Uterus (tissue), 4 donors: ENCODE results near the gene NABP1. TPM values are rescaled to one million over a fixed set of nuclear protein-coding genes. Genes with fewer than 3 reads are reported as not detected.
A peak's percentile ranks its signal among the peaks of the same experiment; 100 is the strongest.

Experiments
- DNase-seq, 2 donors: peaks; one replicate each; pipeline ENCODE4 v3.0.0-alpha.2; 2019 to 2020
- H3K27ac ChIP-seq, 2 donors: fragments of 200-600 bp; sonication (generic); 1 replicate in 1 of 2; 2 replicates in 1 of 2; pipeline ENCODE4 v1.5.1; 2016 to 2018
- H3K27me3 ChIP-seq, 2 donors: fragments of 200-600 bp; sonication (generic); one replicate each; pipeline ENCODE4 v1.5.1; 2018 to 2019; ENCODE audit warnings: control low read depth in 1 of 2
- H3K36me3 ChIP-seq, 2 donors: fragments of 200-600 bp; sonication (generic); one replicate each; pipeline ENCODE4 v1.5.1; 2019; ENCODE audit warnings: control low read depth in 1 of 2
- H3K4me1 ChIP-seq, 2 donors: fragments of 200-600 bp; sonication (generic); one replicate each; pipeline ENCODE4 v1.5.1; 2018 to 2019; ENCODE audit warnings: control low read depth in 1 of 2
- H3K4me3 ChIP-seq, 2 donors: fragments of 200-600 bp; sonication (generic); 1 replicate in 1 of 2; 2 replicates in 1 of 2; pipeline ENCODE4 v1.5.1; 2018 to 2019; ENCODE audit warnings: mild to moderate bottlenecking in 1 of 2
- H3K9me3 ChIP-seq, 2 donors: fragments of 200-600 bp; sonication (generic); one replicate each; pipeline ENCODE4 v1.5.1; 2019; ENCODE audit warnings: control low read depth in 1 of 2
- CTCF ChIP-seq, 4 experiments: fragments of 200-600 bp in 2 of 4; fragments of 450-650 bp in 2 of 4; sonication (generic) in 2 of 4; IDR thresholded peaks; one replicate each; pipeline ENCODE4 v1.5.1; 2016 to 2019; ENCODE audit warnings: antibody characterized with exemption in 4 of 4, mild to moderate bottlenecking in 2 of 4, moderate library complexity in 1 of 4
- POLR2A ChIP-seq, 2 donors: fragments of 450-650 bp; IDR thresholded peaks; one replicate each; pipeline ENCODE4 v1.6.1; 2016; ENCODE audit warnings: antibody characterized with exemption in 2 of 2, mild to moderate bottlenecking in 1 of 2, moderate library complexity in 1 of 2
- intact Hi-C: fragments of 100-400 bp; cut with DNase I; formaldehyde crosslinking; loops from one replicate; pipeline ENCODE4 v1.15.1; 2023; ENCODE audit warnings: low total_unique reads
- total RNA-seq, 4 donors: library from RNA; depleted of rRNA in 3 of 4; stranded (reverse); fragments of >200 nt in 3 of 4; gene quantifications; one replicate each; pipeline versions ENCODE4 v1.1.0 to v1.2.4, GENCODE V29; 2014 to 2023
- donor health status: DM: yes; HTN: yes; CAD: no.

Gene NABP1
- total RNA-seq, 4 donors from 2014 or later: 2.3 to 43.3 (median 22.2) TPM

- no peak for TF ChIP-seq POLR2A (IDR thresholded peaks at IDR 0.05)
- TF ChIP-seq CTCF (IDR thresholded peaks at IDR 0.05): no peak
- Histone ChIP-seq H3K4me3 (peak overlapping the region; percentile 61 to 76), H3K4me1 (no peaks in the 10 kb centered on the region), H3K9me3 (no peaks in the 10 kb centered on the region), H3K27ac (peak overlapping the region; percentile 83 to 95), H3K27me3 (no peaks in the 10 kb centered on the region), H3K36me3 (no peaks in the 10 kb centered on the region)
- DNase-seq: peak; percentile 59 to 60
- intact Hi-C loops: no loop called here
These were observed 633 bp downstream of the NABP1 start for GRCh38 chr2:191678437-191679100.

- intact Hi-C loops: no loop called here
- Histone ChIP-seq H3K9me3 (no peaks in the 10 kb centered on the region), H3K4me1 (no peaks in the 10 kb centered on the region), H3K36me3 (no peaks in the 10 kb centered on the region), H3K27ac (peak overlapping the region; percentile 24 to 33), H3K4me3 (no peak overlapping the region), H3K27me3 (no peaks in the 10 kb centered on the region)
- no peak for TF ChIP-seq CTCF (IDR thresholded peaks at IDR 0.05)
- no peak for TF ChIP-seq POLR2A (IDR thresholded peaks at IDR 0.05)
- no peak for DNase-seq
These were observed 2.1 kb downstream of the NABP1 start for GRCh38 chr2:191679818-191680600.

- intact Hi-C loops: no loop called here
- Histone ChIP-seq H3K4me1 (no peaks in the 10 kb centered on the region), H3K4me3 (no peak overlapping the region), H3K27me3 (no peaks in the 10 kb centered on the region), H3K27ac (peak overlapping the region in 1 of 2 donors; percentile 33), H3K9me3 (no peaks in the 10 kb centered on the region), H3K36me3 (no peaks in the 10 kb centered on the region)
- no peak for TF ChIP-seq POLR2A (IDR thresholded peaks at IDR 0.05)
- TF ChIP-seq CTCF (IDR thresholded peaks at IDR 0.05): no peak
- no peak for DNase-seq
These were observed 2.7 kb downstream of the NABP1 start for GRCh38 chr2:191680639-191681038.

- Histone ChIP-seq H3K9me3 (no peaks in the 10 kb centered on the region), H3K4me3 (no peak overlapping the region), H3K4me1 (no peaks in the 10 kb centered on the region), H3K27me3 (no peaks in the 10 kb centered on the region), H3K36me3 (no peaks in the 10 kb centered on the region), H3K27ac (no peak overlapping the region)
- no peak for DNase-seq
- intact Hi-C loops: no loop called here
- no peak for TF ChIP-seq CTCF (IDR thresholded peaks at IDR 0.05)
- no peak for TF ChIP-seq POLR2A (IDR thresholded peaks at IDR 0.05)
These were observed 4.2 kb downstream of the NABP1 start for GRCh38 chr2:191682126-191682525.

GRCh38 chr2:191686066-191686465 lies 8.1 kb downstream of the NABP1 start:
- no peaks in the 10 kb centered on the region for H3K27me3 ChIP-seq
- H3K4me1 ChIP-seq: peaks cover 0 to 3% of the 10 kb centered on the region in 2 donors
- no peak for DNase-seq
- no peaks in the 10 kb centered on the region for H3K36me3 ChIP-seq
- no peak overlapping the region for H3K27ac ChIP-seq
- no peaks in the 10 kb centered on the region for H3K9me3 ChIP-seq
- intact Hi-C loops: no loop called here
- no peak for TF ChIP-seq POLR2A (IDR thresholded peaks at IDR 0.05)
- TF ChIP-seq CTCF (IDR thresholded peaks at IDR 0.05): no peak
- no peak overlapping the region for H3K4me3 ChIP-seq
